Ovary (tissue), 9 donors: ENCODE measurements around the gene SLC47A2. TPM values are rescaled to one million over a fixed set of nuclear protein-coding genes. Genes with fewer than 3 reads are reported as not detected.

Experiments
- DNase-seq, 5 donors: peaks; one replicate each; pipeline ENCODE4 v3.0.0-alpha.2; 2019 to 2020
- H3K27ac ChIP-seq, 2 donors: fragments of 200-600 bp; one replicate each; pipeline versions ENCODE4 v1.5.1 to v1.8.0; 2019 to 2022
- H3K27me3 ChIP-seq: fragments of 200-600 bp; one replicate; pipeline ENCODE4 v1.8.0; 2022
- H3K36me3 ChIP-seq: fragments of 200-600 bp; sonication (generic); one replicate; pipeline ENCODE4 v1.5.1; 2019
- H3K4me1 ChIP-seq: one replicate; pipeline ENCODE4 v1.8.1; 2013; ENCODE audit warnings: mild to moderate bottlenecking, moderate library complexity; ENCODE audit not compliant: insufficient read depth
- H3K4me3 ChIP-seq: fragments of 200-600 bp; sonication (generic); one replicate; pipeline ENCODE4 v1.5.1; 2017
- H3K9me3 ChIP-seq, 2 donors: fragments of 200-600 bp in 1 of 2; sonication (generic) in 1 of 2; one replicate each; pipeline versions ENCODE4 v1.5.1 to v1.8.1; 2013 to 2019; ENCODE audit warnings: mild to moderate bottlenecking in 1 of 2, moderate library complexity in 1 of 2
- CTCF ChIP-seq, 3 donors: fragments of 450-650 bp in 2 of 3; fragments of 200-600 bp in 1 of 3; IDR thresholded peaks; one replicate each; pipeline versions ENCODE4 v1.5.1 to v1.8.0; 2016 to 2022; ENCODE audit warnings: antibody characterized with exemption in 3 of 3, mild to moderate bottlenecking in 1 of 3
- EP300 ChIP-seq: sonication (generic); formaldehyde crosslinking; IDR thresholded peaks from one replicate; pipeline ENCODE4 v1.6.1; 2017; ENCODE audit warnings: antibody characterized with exemption
- POLR2A ChIP-seq: fragments of 450-650 bp; IDR thresholded peaks from one replicate; pipeline ENCODE4 v1.6.1; 2017; ENCODE audit warnings: antibody characterized with exemption, mild to moderate bottlenecking, moderate library complexity
- WGBS, 3 donors: extraction: QIAGEN DNeasy Blood & Tissue Kit in 1 of 3; methylation state at CpG; one replicate each; pipeline versions ENCODE4 v1.1.5 to v1.1.7; 2013 to 2017; 5-methylcytosine and 5-hydroxymethylcytosine counted together
- intact Hi-C, 4 donors: fragments of 100-400 bp; cut with DNase I; formaldehyde crosslinking; loops; one replicate each; pipeline versions ENCODE4 v1.11.0 to v1.15.1; 2022 to 2023
- polyA plus RNA-seq, 2 donors: library from polyadenylated mRNA; stranded (reverse); fragments of 200-250 nt in 1 of 2; fragments of 350-450 nt in 1 of 2; fragmentation: Illumina TruSeq in 1 of 2; extraction: RNeasy Lipid Tissue Mini Kit (QIAGEN cat#74804) in 1 of 2; gene quantifications; one replicate each; pipeline ENCODE4 v1.2.3, GENCODE V29; 2013 to 2014
- total RNA-seq, 7 donors: library from RNA; depleted of rRNA in 2 of 7; stranded (reverse); fragments of >200 nt in 2 of 7; fragmentation: NEBNext Ultra II Directional in 3 of 7; extraction: Animal tissue kit (Norgen Biotek cat#: 25700) in 3 of 7; gene quantifications; one replicate each; pipeline versions ENCODE4 v1.1.0 to v1.2.4, GENCODE V29; 2016 to 2023
- donor health status: DM: no; HTN: no; CAD: no; lungs with moderate emphysema.
- donor health status: DM: no; HTN: no; CAD: no.
- donor health status: Bipolar disorder and iron deficiency.
- donor health status: DM: yes; HTN: yes; CAD: no.
- donor health status: DM: no; HTN: no; CAD: no.
- donor health status: DM: yes; HTN: yes; CAD: no.

Gene SLC47A2
- total and polyA plus RNA-seq, 9 donors: 0.87 to 29.4 (median 1.00) TPM; not detected in 6

DNA sequence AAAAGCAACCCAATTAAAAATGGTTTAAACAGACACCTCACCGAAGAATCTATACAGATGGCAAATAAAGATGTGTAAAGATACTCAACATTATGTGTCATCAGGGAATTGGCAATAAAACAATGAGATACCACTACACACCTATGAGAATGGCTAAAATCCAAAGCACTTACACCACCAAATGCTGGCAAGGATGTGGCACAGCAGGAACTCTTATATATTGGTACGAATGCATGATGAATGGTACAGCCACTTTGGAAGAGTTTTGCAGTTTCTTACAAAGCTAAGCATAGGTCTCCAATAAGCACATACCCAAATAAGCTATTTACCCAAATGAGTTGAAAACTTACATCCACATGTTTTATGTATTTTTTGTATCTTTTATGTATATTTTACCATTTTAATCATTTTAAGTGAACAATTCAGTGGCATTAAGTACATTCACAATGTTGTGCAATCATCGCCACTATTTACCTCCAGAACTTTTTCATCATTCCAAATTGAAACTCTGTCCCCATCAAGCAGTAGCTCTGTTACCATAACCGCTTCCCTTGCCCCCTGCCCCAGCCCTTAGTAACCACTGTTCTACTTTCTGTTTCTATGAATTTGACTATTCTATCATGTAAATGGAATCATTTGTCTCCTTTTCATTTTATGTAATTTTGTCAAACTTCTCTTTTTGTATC is 74.6 kb downstream of the SLC47A2 start:
- Histone ChIP-seq H3K4me3 (no peak overlapping the region), H3K27me3 (no peaks in the 10 kb centered on the region), H3K4me1 (peaks cover 2% of the 10 kb centered on the region), H3K27ac (no peak overlapping the region), H3K36me3 (no peaks in the 10 kb centered on the region), H3K9me3 (no peaks in the 10 kb centered on the region)
- intact Hi-C loops: loop anchor here in 1 of 4 donors (10.0 kb wide), 1 partner anchor 103 kb away; the partner anchor contains the start of gene ALDH3A1
- 90% methylated on average over 4 of the region's 4 CpGs for WGBS, 3 donors
- DNase-seq: no peak
- no peak for TF ChIP-seq EP300
- no peak for TF ChIP-seq CTCF (IDR thresholded peaks at IDR 0.05)
- TF ChIP-seq POLR2A: no peak

DNA sequence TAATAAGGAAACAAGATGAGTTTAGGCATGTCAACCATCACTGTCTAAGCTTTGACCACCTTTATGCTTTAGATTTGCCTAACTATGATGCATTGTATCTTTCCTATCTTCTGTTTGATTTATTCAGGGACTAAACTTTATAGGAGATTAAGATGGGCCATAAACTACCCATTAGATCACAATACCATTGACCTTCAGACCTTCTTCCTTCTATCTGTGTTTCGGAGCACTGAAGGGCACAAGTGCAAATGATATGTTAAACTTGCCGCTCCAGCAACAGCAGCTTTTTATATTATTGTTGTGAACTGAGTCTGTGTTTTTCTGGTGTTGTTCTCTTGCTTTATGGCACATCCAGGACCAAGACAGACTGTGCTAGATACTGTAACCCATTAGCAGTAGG is 84.5 kb downstream of the SLC47A2 start:
- Histone ChIP-seq H3K36me3 (no peaks in the 10 kb centered on the region), H3K4me3 (no peak overlapping the region), H3K27ac (no peak overlapping the region), H3K9me3 (no peaks in the 10 kb centered on the region), H3K27me3 (no peaks in the 10 kb centered on the region), H3K4me1 (no peaks in the 10 kb centered on the region)
- DNase-seq: no peak
- intact Hi-C loops: no loop called here
- TF ChIP-seq CTCF (IDR thresholded peaks at IDR 0.05) (no peak), EP300 (no peak), POLR2A (no peak)
- 88 to 92% (median 90%) methylated on average over 2 of the region's 2 CpGs for WGBS, 3 donors

DNA sequence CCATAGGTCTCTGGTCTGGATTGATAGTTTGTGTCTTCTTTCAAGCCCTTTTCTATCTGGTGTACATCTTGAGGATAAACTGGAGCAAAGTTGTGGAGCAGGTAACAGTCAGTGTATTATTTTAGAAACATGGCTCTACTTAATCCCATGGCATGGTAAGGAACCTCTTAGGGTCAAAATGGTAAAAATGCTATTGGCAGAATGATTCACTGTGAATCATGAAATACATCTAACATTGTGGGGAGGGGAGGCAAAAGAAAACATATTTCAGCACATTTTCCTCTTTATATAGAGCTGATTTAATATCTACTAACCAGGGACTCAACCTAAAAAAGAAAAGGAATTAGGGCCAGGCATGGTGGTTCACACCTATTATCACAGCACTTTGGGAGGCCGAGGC is 85.7 kb downstream of the SLC47A2 start:
- Histone ChIP-seq H3K36me3 (no peaks in the 10 kb centered on the region), H3K27me3 (no peaks in the 10 kb centered on the region), H3K9me3 (no peaks in the 10 kb centered on the region), H3K27ac (no peak overlapping the region), H3K4me1 (no peaks in the 10 kb centered on the region), H3K4me3 (no peak overlapping the region)
- WGBS, 3 donors: 95 to 100% (median 100%) methylated on average over 1 of the region's 1 CpG
- no peak for TF ChIP-seq CTCF (IDR thresholded peaks at IDR 0.05)
- no peak for TF ChIP-seq POLR2A
- TF ChIP-seq EP300: no peak
- intact Hi-C loops: no loop called here
- no peak for DNase-seq

GRCh38 chr17:19630035-19630434 is 86.3 kb downstream of the SLC47A2 start:
- no peak overlapping the region for H3K27ac ChIP-seq
- 85 to 97% (median 89%) methylated on average over 4 of the region's 4 CpGs for WGBS, 3 donors
- no peaks in the 10 kb centered on the region for H3K9me3 ChIP-seq
- intact Hi-C loops: no loop called here
- no peak for DNase-seq
- H3K4me1 ChIP-seq: no peaks in the 10 kb centered on the region
- H3K4me3 ChIP-seq: no peak overlapping the region
- TF ChIP-seq POLR2A (no peak), EP300 (no peak), CTCF (IDR thresholded peaks at IDR 0.05) (no peak)
- no peaks in the 10 kb centered on the region for H3K27me3 ChIP-seq
- no peaks in the 10 kb centered on the region for H3K36me3 ChIP-seq
